Caco-2 (cell line): Measurements from ENCODE around the gene NT5C3B. TPM values are rescaled to one million over a fixed set of nuclear protein-coding genes. Genes with fewer than 3 reads are reported as not detected.
A peak's percentile ranks its signal among the peaks of the same experiment; 100 is the strongest.

Source experiments
- BruUV-seq: library from RNA; stranded (reverse); fragments of 400-500 nt; replicated peaks from 2 replicates; lab custom pipeline; 2021; lab: Mats Ljungman, UMichigan
- CTCF ChIA-PET: fragments of 300-600 bp; sonication (Branson Sonifier 250); formaldehyde crosslinking; loops from one replicate; lab custom pipeline; 2022; ENCODE audit warnings: antibody characterized with exemption; lab: Charles Lee
- POLR2A ChIA-PET: fragments of 300-600 bp; sonication (Branson Sonifier 250); formaldehyde crosslinking; loops from one replicate; lab custom pipeline; 2022; ENCODE audit warnings: antibody characterized with exemption; lab: Charles Lee
- DNase-seq, 2 experiments: peaks; one replicate each; pipeline versions ENCODE4 v3.0.0 to v3.0.0-alpha.2; 2020 to 2022
- H3K27me3 ChIP-seq: replicated peaks from 2 replicates; pipeline ENCODE4 v1.6.0; 2011; ENCODE audit warnings: low read length; ENCODE audit not compliant: control insufficient read depth, insufficient read depth
- H3K36me3 ChIP-seq: 2 replicates; pipeline ENCODE4 v1.5.1; 2011; ENCODE audit warnings: low read length; ENCODE audit not compliant: control insufficient read depth, insufficient read depth
- H3K4me1 ChIP-seq: fragments of 250-450 bp; sonication (Bioruptor Pico); 2 replicates; pipeline ENCODE4 v1.5.1; 2020; ENCODE audit warnings: mild to moderate bottlenecking
- H3K4me3 ChIP-seq: 2 replicates; pipeline ENCODE4 v1.5.1; 2011; ENCODE audit warnings: low read depth, mild to moderate bottlenecking, control low read depth, low read length
- H3K9me3 ChIP-seq: fragments of 250-450 bp; sonication (Bioruptor Pico); 2 replicates; pipeline ENCODE4 v1.5.1; 2020; ENCODE audit warnings: mild to moderate bottlenecking, moderate library complexity
- H3K27ac Mint-ChIP-seq: one replicate; pipeline ENCODE4 v1.8.0; 2022; ENCODE audit warnings: mixed read lengths; ENCODE audit not compliant: unreplicated experiment
- H3K27me3 Mint-ChIP-seq: one replicate; pipeline ENCODE4 v1.8.0; 2022; ENCODE audit warnings: mixed read lengths; ENCODE audit not compliant: insufficient read depth, unreplicated experiment
- H3K36me3 Mint-ChIP-seq: one replicate; pipeline ENCODE4 v1.8.0; 2022; ENCODE audit warnings: mild to moderate bottlenecking, mixed read lengths; ENCODE audit not compliant: insufficient read depth, unreplicated experiment
- H3K4me1 Mint-ChIP-seq: one replicate; pipeline ENCODE4 v1.8.0; 2022; ENCODE audit warnings: low read depth, mixed read lengths; ENCODE audit not compliant: unreplicated experiment
- H3K4me3 Mint-ChIP-seq: one replicate; pipeline ENCODE4 v1.8.0; 2022; ENCODE audit warnings: mild to moderate bottlenecking, moderate library complexity, mixed read lengths; ENCODE audit not compliant: unreplicated experiment
- H3K9me3 Mint-ChIP-seq: one replicate; pipeline ENCODE4 v1.8.0; 2022; ENCODE audit warnings: mixed read lengths; ENCODE audit not compliant: unreplicated experiment
- intact Hi-C: fragments of 100-400 bp; cut with micrococcal nuclease; formaldehyde crosslinking; loops from one replicate; pipeline ENCODE4 v1.10.0; 2022; ENCODE audit not compliant: unreplicated experiment
- total RNA-seq: library from RNA; stranded (reverse); gene quantifications from 2 replicates; pipeline ENCODE4 v1.2.3, GENCODE V29; 2022
- TF ChIP-seq, protein P1 (sequence below), 2 experiments: fragments of 200-600 bp in 1 of 2; IDR thresholded peaks; 1 replicate in 1 of 2; 2 replicates in 1 of 2; pipeline versions ENCODE4 v1.5.1 to v1.8.0; 2011 to 2022; ENCODE audit warnings: antibody characterized with exemption in 1 of 2, control low read depth in 1 of 2, inconsistent platforms in 1 of 2, low read depth in 1 of 2, low read length in 1 of 2, mild to moderate bottlenecking in 1 of 2, moderate library complexity in 1 of 2; ENCODE audit not compliant: insufficient read depth in 1 of 2, severe bottlenecking in 1 of 2, unreplicated experiment in 1 of 2

The NT5C3B gene
- total RNA-seq, 1 experiment from 2014 or later = 94.5 TPM

DNA sequence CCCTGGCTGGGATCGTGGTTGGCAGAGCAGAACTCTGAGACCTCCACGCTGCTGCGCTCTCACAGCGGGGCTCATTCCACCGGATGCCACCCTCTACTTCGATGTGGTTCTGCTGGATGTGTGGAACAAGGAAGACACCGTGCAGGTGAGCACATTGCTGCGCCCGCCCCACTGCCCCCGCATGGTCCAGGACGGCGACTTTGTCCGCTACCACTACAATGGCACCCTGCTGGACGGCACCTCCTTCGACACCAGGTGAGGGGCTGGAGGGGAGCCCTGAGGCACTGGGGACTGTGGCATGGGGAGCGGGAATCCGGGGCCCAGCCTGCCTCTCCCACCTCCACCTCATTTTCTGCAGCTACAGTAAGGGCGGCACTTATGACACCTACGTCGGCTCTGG lies 18.0 kb downstream of the NT5C3B start:
- POLR2A ChIA-PET = no interaction called here
- no peaks in the 10 kb centered on the region for H3K27me3 ChIP-seq
- intact Hi-C loops = no loop called here
- H3K27ac Mint-ChIP-seq = no peak overlapping the region
- H3K4me3 ChIP-seq = no peak overlapping the region
- H3K36me3 ChIP-seq = peaks cover 3% of the 10 kb centered on the region
- H3K9me3 ChIP-seq = no peaks in the 10 kb centered on the region
- no TSS peak for BruUV-seq
- no peaks in the 10 kb centered on the region for H3K27me3 Mint-ChIP-seq
- peaks cover 8% of the 10 kb centered on the region; the same call in 1 of the 2 replicates for H3K4me1 ChIP-seq
- peaks cover 6% of the 10 kb centered on the region for H3K4me1 Mint-ChIP-seq
- no peaks in the 10 kb centered on the region for H3K9me3 Mint-ChIP-seq
- no peak overlapping the region for H3K4me3 Mint-ChIP-seq
- peaks cover 39% of the 10 kb centered on the region for H3K36me3 Mint-ChIP-seq
- TF ChIP-seq, protein P1, sequence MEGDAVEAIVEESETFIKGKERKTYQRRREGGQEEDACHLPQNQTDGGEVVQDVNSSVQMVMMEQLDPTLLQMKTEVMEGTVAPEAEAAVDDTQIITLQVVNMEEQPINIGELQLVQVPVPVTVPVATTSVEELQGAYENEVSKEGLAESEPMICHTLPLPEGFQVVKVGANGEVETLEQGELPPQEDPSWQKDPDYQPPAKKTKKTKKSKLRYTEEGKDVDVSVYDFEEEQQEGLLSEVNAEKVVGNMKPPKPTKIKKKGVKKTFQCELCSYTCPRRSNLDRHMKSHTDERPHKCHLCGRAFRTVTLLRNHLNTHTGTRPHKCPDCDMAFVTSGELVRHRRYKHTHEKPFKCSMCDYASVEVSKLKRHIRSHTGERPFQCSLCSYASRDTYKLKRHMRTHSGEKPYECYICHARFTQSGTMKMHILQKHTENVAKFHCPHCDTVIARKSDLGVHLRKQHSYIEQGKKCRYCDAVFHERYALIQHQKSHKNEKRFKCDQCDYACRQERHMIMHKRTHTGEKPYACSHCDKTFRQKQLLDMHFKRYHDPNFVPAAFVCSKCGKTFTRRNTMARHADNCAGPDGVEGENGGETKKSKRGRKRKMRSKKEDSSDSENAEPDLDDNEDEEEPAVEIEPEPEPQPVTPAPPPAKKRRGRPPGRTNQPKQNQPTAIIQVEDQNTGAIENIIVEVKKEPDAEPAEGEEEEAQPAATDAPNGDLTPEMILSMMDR (IDR thresholded peaks at IDR 0.05; ENCODE audit: insufficient read depth in 1 of 2, low read depth in 1 of 2, low read length in 1 of 2, severe bottlenecking in 1 of 2, unreplicated experiment in 1 of 2) = no peak
- no peak for DNase-seq
- CTCF ChIA-PET = interaction anchor here (0.7 kb wide), 1 partner anchor 13 kb away, joined by 3 read pairs; no protein-coding TSS in a partner anchor

GRCh38 chr17:41816637-41817320 lies 19.3 kb downstream of the NT5C3B start:
- H3K27me3 Mint-ChIP-seq = no peaks in the 10 kb centered on the region
- peaks cover 3% of the 10 kb centered on the region for H3K36me3 ChIP-seq
- intact Hi-C loops = no loop called here
- H3K27me3 ChIP-seq = no peaks in the 10 kb centered on the region
- H3K36me3 Mint-ChIP-seq = peaks cover 41% of the 10 kb centered on the region
- peaks cover 6% of the 10 kb centered on the region for H3K4me1 Mint-ChIP-seq
- no peak overlapping the region for H3K4me3 ChIP-seq
- H3K4me1 ChIP-seq = peaks cover 8% of the 10 kb centered on the region; the same call in 1 of the 2 replicates
- CTCF ChIA-PET = no interaction called here
- TF ChIP-seq, protein P1 (IDR thresholded peaks at IDR 0.05; ENCODE audit: insufficient read depth in 1 of 2, low read depth in 1 of 2, low read length in 1 of 2, severe bottlenecking in 1 of 2, unreplicated experiment in 1 of 2) = no peak
- H3K9me3 Mint-ChIP-seq = no peaks in the 10 kb centered on the region
- H3K27ac Mint-ChIP-seq = no peak overlapping the region
- H3K4me3 Mint-ChIP-seq = no peak overlapping the region
- no peaks in the 10 kb centered on the region for H3K9me3 ChIP-seq
- no peak for DNase-seq
- POLR2A ChIA-PET = interaction anchor here (0.9 kb wide), 1 partner anchor 48 kb away, joined by 3 read pairs; the partner anchor contains the start of gene KLHL11
- BruUV-seq = no TSS peak

DNA sequence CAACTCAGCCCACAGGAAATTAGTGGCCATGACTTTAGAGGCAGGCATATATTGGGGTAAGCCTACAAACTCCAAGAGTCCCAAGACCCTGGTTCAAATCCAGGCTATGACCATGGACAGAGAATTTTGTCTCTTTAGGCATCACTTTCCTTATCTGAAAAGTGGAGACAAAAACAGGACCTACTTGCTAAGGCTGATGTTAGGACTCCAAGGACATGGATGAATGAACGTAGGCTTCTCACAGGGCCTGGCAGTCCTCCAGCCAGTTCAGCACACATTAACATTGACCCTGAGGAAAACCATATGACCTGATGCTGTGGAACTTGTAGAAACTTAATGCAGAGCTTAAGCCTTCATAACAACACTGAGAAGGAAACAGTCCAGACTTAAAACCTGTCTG lies 21.8 kb downstream of the NT5C3B start:
- Mint-ChIP-seq H3K4me1 (peaks cover 6% of the 10 kb centered on the region), H3K4me3 (peak overlapping the region; percentile 99), H3K9me3 (no peaks in the 10 kb centered on the region), H3K36me3 (peaks cover 43% of the 10 kb centered on the region), H3K27me3 (no peaks in the 10 kb centered on the region), H3K27ac (peak overlapping the region; percentile 97)
- TF ChIP-seq, protein P1 (IDR thresholded peaks at IDR 0.05; ENCODE audit: insufficient read depth in 1 of 2, low read depth in 1 of 2, low read length in 1 of 2, severe bottlenecking in 1 of 2, unreplicated experiment in 1 of 2) = no peak
- POLR2A ChIA-PET = no interaction called here
- no peak for DNase-seq
- H3K27me3 ChIP-seq = no peaks in the 10 kb centered on the region
- peak overlapping the region; percentile 91 for H3K4me3 ChIP-seq
- peaks cover 17% of the 10 kb centered on the region for H3K4me1 ChIP-seq
- CTCF ChIA-PET = no interaction called here
- BruUV-seq = no TSS peak
- no peaks in the 10 kb centered on the region for H3K9me3 ChIP-seq
- peaks cover 3% of the 10 kb centered on the region for H3K36me3 ChIP-seq
- intact Hi-C loops = no loop called here
